K562 (cell line): ENCODE measurements around the gene LMO7. TPM values are rescaled to one million over a fixed set of nuclear protein-coding genes. Genes with fewer than 3 reads are reported as not detected.

ENCODE experiments used
- ATAC-seq: fragments of 200-7000 bp; cut with Tn5 transposase; 3 replicates; pipeline ENCODE4 v1.9.1; 2020; ENCODE audit warnings: moderate library complexity
- BruUV-seq: library from RNA; stranded (reverse); fragments of 400-500 nt; replicated peaks from 2 replicates; lab custom pipeline; 2021; lab: Mats Ljungman, UMichigan
- CTCF ChIA-PET: fragments of 300-600 bp; formaldehyde crosslinking; extraction: SDS; loops from one replicate; lab custom pipeline; 2021; ENCODE audit warnings: low intra/inter-chr PET ratio; lab: Yijun Ruan, JAX
- POLR2A ChIA-PET: fragments of 300-600, 350-650 bp; sonication (Branson Sonifier 250); formaldehyde crosslinking; extraction: SDS; loops from one replicate; lab custom pipeline; 2021; ENCODE audit warnings: antibody characterized with exemption, inconsistent platforms; lab: Yijun Ruan, JAX
- DNase-seq, 4 experiments: peaks; one replicate each; pipeline versions ENCODE4 v3.0.0 to v3.0.0-alpha.2; 2011 to 2018; ENCODE audit warnings: low spot score in 3 of 4, mixed read lengths in 3 of 4; ENCODE audit errors: extremely low read depth in 1 of 4
- FAIRE-seq: peaks from 2 replicates; lab custom pipeline; 2011; peaks lifted over from hg19 to GRCh38; lab: Jason Lieb, UNC
- H2AFZ ChIP-seq: 2 replicates; pipeline ENCODE4 v1.6.0; 2011; ENCODE audit warnings: low read depth, low read length, control low read depth, inconsistent platforms
- H3K27ac ChIP-seq: fragments of 200-600 bp; 3 replicates; pipeline ENCODE4 v1.8.0; 2011; ENCODE audit warnings: low read depth, mild to moderate bottlenecking, control low read depth, inconsistent platforms, low read length, moderate library complexity, mixed read lengths; ENCODE audit errors: extremely low read depth
- H3K27me3 ChIP-seq, 2 experiments: fragments of 300-600 bp in 1 of 2; 2 replicates in 1 of 2; 3 replicates in 1 of 2; pipeline versions ENCODE4 v1.6.0 to v1.8.0; 2011; ENCODE audit warnings: inconsistent platforms in 2 of 2, low read length in 2 of 2, mild to moderate bottlenecking in 1 of 2, mixed read lengths in 1 of 2, moderate library complexity in 1 of 2; ENCODE audit not compliant: control insufficient read depth in 2 of 2, insufficient read depth in 2 of 2
- H3K36me3 ChIP-seq: fragments of 300-600 bp; 3 replicates; pipeline ENCODE4 v1.8.0; 2011; ENCODE audit warnings: mild to moderate bottlenecking, low read length, inconsistent platforms; ENCODE audit not compliant: control insufficient read depth, insufficient read depth
- H3K4me1 ChIP-seq, 2 experiments: fragments of 200-600 bp in 1 of 2; replicated peaks in 1 of 2; 2 replicates in 1 of 2; 3 replicates in 1 of 2; pipeline versions ENCODE4 v1.5.1 to v1.8.0; 2011; ENCODE audit warnings: inconsistent platforms in 2 of 2, low read length in 2 of 2, mild to moderate bottlenecking in 1 of 2, mixed read lengths in 1 of 2, moderate library complexity in 1 of 2; ENCODE audit not compliant: control insufficient read depth in 2 of 2, insufficient read depth in 2 of 2
- H3K4me2 ChIP-seq: 2 replicates; pipeline ENCODE4 v1.6.1; 2011; ENCODE audit warnings: low read length, control low read depth, inconsistent platforms, mixed read lengths; ENCODE audit not compliant: insufficient read depth
- H3K4me3 ChIP-seq: fragments of 200-600 bp; sonication (generic), shearing (Covaris generic); 2 replicates; pipeline ENCODE4 v1.5.1; 2016; ENCODE audit warnings: control low read depth, inconsistent platforms
- H3K79me2 ChIP-seq: fragments of 200-600 bp; 3 replicates; pipeline ENCODE4 v1.8.0; 2011; ENCODE audit warnings: low read length, inconsistent platforms; ENCODE audit not compliant: control insufficient read depth, insufficient read depth
- H3K9ac ChIP-seq, 2 experiments: 2 replicates each; pipeline versions ENCODE4 v1.6.0 to v1.6.1; 2011; ENCODE audit warnings: low read depth in 2 of 2, low read length in 2 of 2, control low read depth in 1 of 2, inconsistent platforms in 1 of 2, mild to moderate bottlenecking in 1 of 2, mixed read lengths in 1 of 2; ENCODE audit not compliant: insufficient read depth in 1 of 2
- H3K9me1 ChIP-seq: one replicate; pipeline ENCODE4 v1.6.0; 2011; ENCODE audit warnings: inconsistent platforms, mild to moderate bottlenecking, low read length, moderate library complexity; ENCODE audit not compliant: control insufficient read depth, insufficient read depth
- H3K9me3 ChIP-seq: replicated peaks from 2 replicates; pipeline ENCODE4 v1.5.1; 2011; ENCODE audit warnings: low read depth, low read length, inconsistent platforms; ENCODE audit not compliant: control insufficient read depth, insufficient read depth
- H4K20me1 ChIP-seq: replicated peaks from 2 replicates; pipeline ENCODE4 v1.6.1; 2011; ENCODE audit warnings: low read length, inconsistent platforms, mixed read lengths; ENCODE audit not compliant: control insufficient read depth, insufficient read depth
- HDAC1 ChIP-seq, 2 experiments: fragments of 450-650 bp; IDR thresholded peaks; 2 replicates each; pipeline ENCODE4 v1.6.1; 2016 to 2017; ENCODE audit warnings: inconsistent platforms in 1 of 2, mild to moderate bottlenecking in 1 of 2, moderate library complexity in 1 of 2
- MYBL2 ChIP-seq, 2 experiments: fragments of 450-650 bp in 1 of 2; sonication (generic) in 1 of 2; formaldehyde crosslinking in 1 of 2; IDR thresholded peaks; 2 replicates each; pipeline versions ENCODE4 v1.6.1 to v1.8.1; 2017 to 2022; ENCODE audit warnings: borderline replicate concordance in 1 of 2, inconsistent platforms in 1 of 2, low read depth in 1 of 2, mild to moderate bottlenecking in 1 of 2, missing genetic modification reagents in 1 of 2, moderate library complexity in 1 of 2
- ZBTB7A ChIP-seq: IDR thresholded peaks from 2 replicates; pipeline ENCODE4 v1.6.1; 2011; ENCODE audit warnings: low read depth, mild to moderate bottlenecking, low read length, moderate library complexity, borderline replicate concordance; ENCODE audit not compliant: control insufficient read depth
- ZFPM2 ChIP-seq: fragments of 250-450 bp; sonication (Bioruptor Pico); IDR thresholded peaks from 2 replicates; pipeline ENCODE4 v1.5.1; 2022; ENCODE audit warnings: mild to moderate bottlenecking
- WGBS: fragments of 100-300 bp; shearing (Covaris generic); methylation state at CpG from one replicate; pipeline ENCODE4 v1.1.6; 2016; ENCODE audit warnings: low coverage, mixed read lengths; ENCODE audit not compliant: insufficient coverage; ENCODE audit errors: missing lambda C conversion rate; 5-methylcytosine and 5-hydroxymethylcytosine counted together
- in situ Hi-C: fragments of 300-500 bp; cut with MboI; formaldehyde crosslinking; loops from 4 replicates; pipeline ENCODE4 v1.15.0; 2018; ENCODE audit warnings: inconsistent platforms, mixed read lengths
- intact Hi-C: fragments of 100-400 bp; cut with micrococcal nuclease; formaldehyde crosslinking; loops from 2 replicates; pipeline ENCODE4 v1.14.2; 2022
- polyA plus RNA-seq, 8 experiments: library from polyadenylated mRNA; depleted of rRNA in 4 of 8; stranded (reverse) in 5 of 8; unstranded in 3 of 8; fragments of >200 nt; fragmentation: Nextera tagmentation in 2 of 8; fragmentation: Illumina TruSeq in 1 of 8; extraction: Ambion mirVana in 2 of 8; extraction: Trizol in 1 of 8; gene quantifications; 2 replicates each; pipeline versions ENCODE4 v1.2.1 to v1.2.3, GENCODE V29; 2011 to 2014; ENCODE audit warnings: inconsistent platforms in 1 of 8, missing spikeins in 1 of 8
- total RNA-seq, 7 experiments: library from RNA; depleted of rRNA in 6 of 7; stranded (reverse); fragments of >200 nt in 6 of 7; fragmentation: Illumina TruSeq in 2 of 7; extraction: Trizol in 2 of 7; gene quantifications; 2 replicates each; pipeline versions ENCODE4 v1.2.1 to v1.2.3, GENCODE V29; 2011 to 2021; ENCODE audit warnings: low replicate concordance in 1 of 7
- TF ChIP-seq, protein P1 (sequence below): fragments of 450-650 bp; IDR thresholded peaks from 2 replicates; pipeline ENCODE4 v1.6.1; 2018; ENCODE audit warnings: mild to moderate bottlenecking, low read depth; ENCODE audit not compliant: partially characterized antibody
- TF ChIP-seq, protein P2 (sequence below): sonication (generic); formaldehyde crosslinking; IDR thresholded peaks from 2 replicates; pipeline ENCODE4 v1.8.0; 2023; ENCODE audit warnings: missing genetic modification reagents, mild to moderate bottlenecking, borderline replicate concordance
- TF ChIP-seq, protein P3 (sequence below): fragments of 250-450 bp; sonication (Bioruptor Pico); IDR thresholded peaks from 2 replicates; pipeline ENCODE4 v1.9.0; 2021; ENCODE audit warnings: mild to moderate bottlenecking
- TF ChIP-seq, protein P4 (sequence below): fragments of 450-650 bp; conservative IDR thresholded peaks from 2 replicates; pipeline ENCODE4 v1.6.1; 2016; ENCODE audit warnings: missing genetic modification characterization, low read depth, mild to moderate bottlenecking, control low read depth, missing compliant biosample characterization
- TF ChIP-seq, protein P5 (sequence below): fragments of 200-400 bp; formaldehyde crosslinking; IDR thresholded peaks from 2 replicates; pipeline ENCODE4 v1.6.1; 2017; ENCODE audit warnings: mild to moderate bottlenecking, low read depth, low read length, moderate library complexity

Gene LMO7
- total and polyA plus RNA-seq, 9 of the 15 experiments (the other 6 are each of a cell fraction or from before 2014, with no cell fraction given) = 0.42 to 4.3 (median 1.7) TPM

DNA sequence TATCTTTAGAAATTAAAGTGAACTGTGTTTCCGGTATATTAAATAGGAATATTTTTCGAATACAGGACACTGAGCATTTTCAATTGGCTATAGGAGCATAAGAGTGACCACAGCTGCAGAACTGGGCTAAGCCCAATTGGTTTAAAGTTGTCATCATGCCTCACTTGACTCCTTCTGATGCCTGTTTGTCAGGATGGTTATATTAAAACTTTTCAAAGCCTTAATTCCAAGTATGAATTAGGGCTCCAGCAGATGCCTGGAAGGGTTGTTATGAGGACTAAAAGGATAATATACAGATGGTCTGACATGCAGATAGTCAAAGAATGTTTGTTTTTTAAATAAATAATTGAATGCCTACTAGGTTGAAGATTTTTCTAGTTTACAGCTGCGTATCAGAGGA is 100.0 kb downstream of the LMO7 start:
- DNase-seq (no peak), FAIRE-seq (no peak), ATAC-seq (no peak)
- CTCF ChIA-PET = no interaction called here
- Histone ChIP-seq H4K20me1 (no peaks in the 10 kb centered on the region), H3K4me2 (no peak overlapping the region), H3K27ac (no peak overlapping the region), H3K79me2 (no peaks in the 10 kb centered on the region), H3K36me3 (no peaks in the 10 kb centered on the region), H3K27me3 (no peaks in the 10 kb centered on the region), H3K4me3 (no peak overlapping the region), H3K9me3 (no peaks in the 10 kb centered on the region), H3K9me1 (no peaks in the 10 kb centered on the region), H2AFZ (no peak overlapping the region), H3K4me1 (no peaks in the 10 kb centered on the region), H3K9ac (no peak overlapping the region)
- 6% methylated on average over 3 of the region's 3 CpGs for WGBS
- intact Hi-C loops = no loop called here
- POLR2A ChIA-PET = no interaction called here
- in situ Hi-C loops = no loop called here
- no TSS peak for BruUV-seq
- TF ChIP-seq HDAC1 (IDR thresholded peaks at IDR 0.05) = no peak
- TF ChIP-seq, protein P1, sequence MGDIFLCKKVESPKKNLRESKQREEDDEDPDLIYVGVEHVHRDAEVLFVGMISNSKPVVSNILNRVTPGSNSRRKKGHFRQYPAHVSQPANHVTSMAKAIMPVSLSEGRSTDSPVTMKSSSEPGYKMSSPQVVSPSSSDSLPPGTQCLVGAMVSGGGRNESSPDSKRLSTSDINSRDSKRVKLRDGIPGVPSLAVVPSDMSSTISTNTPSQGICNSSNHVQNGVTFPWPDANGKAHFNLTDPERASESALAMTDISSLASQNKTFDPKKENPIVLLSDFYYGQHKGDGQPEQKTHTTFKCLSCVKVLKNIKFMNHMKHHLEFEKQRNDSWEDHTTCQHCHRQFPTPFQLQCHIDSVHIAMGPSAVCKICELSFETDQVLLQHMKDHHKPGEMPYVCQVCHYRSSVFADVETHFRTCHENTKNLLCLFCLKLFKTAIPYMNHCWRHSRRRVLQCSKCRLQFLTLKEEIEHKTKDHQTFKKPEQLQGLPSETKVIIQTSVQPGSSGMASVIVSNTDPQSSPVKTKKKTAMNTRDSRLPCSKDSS = no peak
- TF ChIP-seq ZFPM2 = no peak
- TF ChIP-seq MYBL2 (IDR thresholded peaks at IDR 0.05; ENCODE audit: low read depth) = no peak
- TF ChIP-seq MYBL2 (CRISPR knock-in tag; IDR thresholded peaks at IDR 0.05; ENCODE audit: borderline replicate concordance) = no peak
- TF ChIP-seq, protein P2, sequence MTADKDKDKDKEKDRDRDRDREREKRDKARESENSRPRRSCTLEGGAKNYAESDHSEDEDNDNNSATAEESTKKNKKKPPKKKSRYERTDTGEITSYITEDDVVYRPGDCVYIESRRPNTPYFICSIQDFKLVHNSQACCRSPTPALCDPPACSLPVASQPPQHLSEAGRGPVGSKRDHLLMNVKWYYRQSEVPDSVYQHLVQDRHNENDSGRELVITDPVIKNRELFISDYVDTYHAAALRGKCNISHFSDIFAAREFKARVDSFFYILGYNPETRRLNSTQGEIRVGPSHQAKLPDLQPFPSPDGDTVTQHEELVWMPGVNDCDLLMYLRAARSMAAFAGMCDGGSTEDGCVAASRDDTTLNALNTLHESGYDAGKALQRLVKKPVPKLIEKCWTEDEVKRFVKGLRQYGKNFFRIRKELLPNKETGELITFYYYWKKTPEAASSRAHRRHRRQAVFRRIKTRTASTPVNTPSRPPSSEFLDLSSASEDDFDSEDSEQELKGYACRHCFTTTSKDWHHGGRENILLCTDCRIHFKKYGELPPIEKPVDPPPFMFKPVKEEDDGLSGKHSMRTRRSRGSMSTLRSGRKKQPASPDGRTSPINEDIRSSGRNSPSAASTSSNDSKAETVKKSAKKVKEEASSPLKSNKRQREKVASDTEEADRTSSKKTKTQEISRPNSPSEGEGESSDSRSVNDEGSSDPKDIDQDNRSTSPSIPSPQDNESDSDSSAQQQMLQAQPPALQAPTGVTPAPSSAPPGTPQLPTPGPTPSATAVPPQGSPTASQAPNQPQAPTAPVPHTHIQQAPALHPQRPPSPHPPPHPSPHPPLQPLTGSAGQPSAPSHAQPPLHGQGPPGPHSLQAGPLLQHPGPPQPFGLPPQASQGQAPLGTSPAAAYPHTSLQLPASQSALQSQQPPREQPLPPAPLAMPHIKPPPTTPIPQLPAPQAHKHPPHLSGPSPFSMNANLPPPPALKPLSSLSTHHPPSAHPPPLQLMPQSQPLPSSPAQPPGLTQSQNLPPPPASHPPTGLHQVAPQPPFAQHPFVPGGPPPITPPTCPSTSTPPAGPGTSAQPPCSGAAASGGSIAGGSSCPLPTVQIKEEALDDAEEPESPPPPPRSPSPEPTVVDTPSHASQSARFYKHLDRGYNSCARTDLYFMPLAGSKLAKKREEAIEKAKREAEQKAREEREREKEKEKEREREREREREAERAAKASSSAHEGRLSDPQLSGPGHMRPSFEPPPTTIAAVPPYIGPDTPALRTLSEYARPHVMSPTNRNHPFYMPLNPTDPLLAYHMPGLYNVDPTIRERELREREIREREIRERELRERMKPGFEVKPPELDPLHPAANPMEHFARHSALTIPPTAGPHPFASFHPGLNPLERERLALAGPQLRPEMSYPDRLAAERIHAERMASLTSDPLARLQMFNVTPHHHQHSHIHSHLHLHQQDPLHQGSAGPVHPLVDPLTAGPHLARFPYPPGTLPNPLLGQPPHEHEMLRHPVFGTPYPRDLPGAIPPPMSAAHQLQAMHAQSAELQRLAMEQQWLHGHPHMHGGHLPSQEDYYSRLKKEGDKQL (CRISPR knock-in tag) = no peak
- TF ChIP-seq, protein P3, sequence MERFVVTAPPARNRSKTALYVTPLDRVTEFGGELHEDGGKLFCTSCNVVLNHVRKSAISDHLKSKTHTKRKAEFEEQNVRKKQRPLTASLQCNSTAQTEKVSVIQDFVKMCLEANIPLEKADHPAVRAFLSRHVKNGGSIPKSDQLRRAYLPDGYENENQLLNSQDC = no peak
- TF ChIP-seq, protein P4, sequence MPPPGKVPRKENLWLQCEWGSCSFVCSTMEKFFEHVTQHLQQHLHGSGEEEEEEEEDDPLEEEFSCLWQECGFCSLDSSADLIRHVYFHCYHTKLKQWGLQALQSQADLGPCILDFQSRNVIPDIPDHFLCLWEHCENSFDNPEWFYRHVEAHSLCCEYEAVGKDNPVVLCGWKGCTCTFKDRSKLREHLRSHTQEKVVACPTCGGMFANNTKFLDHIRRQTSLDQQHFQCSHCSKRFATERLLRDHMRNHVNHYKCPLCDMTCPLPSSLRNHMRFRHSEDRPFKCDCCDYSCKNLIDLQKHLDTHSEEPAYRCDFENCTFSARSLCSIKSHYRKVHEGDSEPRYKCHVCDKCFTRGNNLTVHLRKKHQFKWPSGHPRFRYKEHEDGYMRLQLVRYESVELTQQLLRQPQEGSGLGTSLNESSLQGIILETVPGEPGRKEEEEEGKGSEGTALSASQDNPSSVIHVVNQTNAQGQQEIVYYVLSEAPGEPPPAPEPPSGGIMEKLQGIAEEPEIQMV (tag) = no peak
- no peak for TF ChIP-seq ZBTB7A
- TF ChIP-seq, protein P5, sequence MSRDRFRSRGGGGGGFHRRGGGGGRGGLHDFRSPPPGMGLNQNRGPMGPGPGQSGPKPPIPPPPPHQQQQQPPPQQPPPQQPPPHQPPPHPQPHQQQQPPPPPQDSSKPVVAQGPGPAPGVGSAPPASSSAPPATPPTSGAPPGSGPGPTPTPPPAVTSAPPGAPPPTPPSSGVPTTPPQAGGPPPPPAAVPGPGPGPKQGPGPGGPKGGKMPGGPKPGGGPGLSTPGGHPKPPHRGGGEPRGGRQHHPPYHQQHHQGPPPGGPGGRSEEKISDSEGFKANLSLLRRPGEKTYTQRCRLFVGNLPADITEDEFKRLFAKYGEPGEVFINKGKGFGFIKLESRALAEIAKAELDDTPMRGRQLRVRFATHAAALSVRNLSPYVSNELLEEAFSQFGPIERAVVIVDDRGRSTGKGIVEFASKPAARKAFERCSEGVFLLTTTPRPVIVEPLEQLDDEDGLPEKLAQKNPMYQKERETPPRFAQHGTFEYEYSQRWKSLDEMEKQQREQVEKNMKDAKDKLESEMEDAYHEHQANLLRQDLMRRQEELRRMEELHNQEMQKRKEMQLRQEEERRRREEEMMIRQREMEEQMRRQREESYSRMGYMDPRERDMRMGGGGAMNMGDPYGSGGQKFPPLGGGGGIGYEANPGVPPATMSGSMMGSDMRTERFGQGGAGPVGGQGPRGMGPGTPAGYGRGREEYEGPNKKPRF = no peak
